Lung (tissue), 12 donors: ENCODE data around the gene GRIK1. TPM values are rescaled to one million over a fixed set of nuclear protein-coding genes. Genes with fewer than 3 reads are reported as not detected.

Experiments used
- ATAC-seq: fragments of 200-7000 bp; cut with Tn5 transposase; one replicate; pipeline ENCODE4 v1.9.1; 2020; ENCODE audit warnings: moderate number of reproducible peaks; ENCODE audit not compliant: insufficient read depth, low FRiP score
- DNase-seq, 3 donors: peaks; one replicate each; pipeline ENCODE4 v3.0.0-alpha.2; 2013 to 2017
- H3K27ac ChIP-seq, 2 donors: one replicate each; pipeline ENCODE4 v1.5.1; 2013; ENCODE audit warnings: mild to moderate bottlenecking in 2 of 2, moderate library complexity in 2 of 2, control low read depth in 1 of 2, inconsistent platforms in 1 of 2, low read depth in 1 of 2, low read length in 1 of 2
- H3K27me3 ChIP-seq, 3 donors: one replicate each; pipeline ENCODE4 v1.5.1; 2013; ENCODE audit warnings: low read length in 2 of 3; ENCODE audit not compliant: control insufficient read depth in 3 of 3, insufficient read depth in 3 of 3
- H3K36me3 ChIP-seq, 4 donors: one replicate each; pipeline ENCODE4 v1.5.1; 2013; ENCODE audit warnings: low read length in 4 of 4, mild to moderate bottlenecking in 1 of 4, moderate library complexity in 1 of 4; ENCODE audit not compliant: control insufficient read depth in 4 of 4, insufficient read depth in 4 of 4
- H3K4me1 ChIP-seq, 5 donors: one replicate each; pipeline ENCODE4 v1.5.1; 2013; ENCODE audit warnings: low read length in 5 of 5, mild to moderate bottlenecking in 2 of 5, moderate library complexity in 1 of 5; ENCODE audit not compliant: control insufficient read depth in 5 of 5, insufficient read depth in 5 of 5
- H3K4me3 ChIP-seq: one replicate; pipeline ENCODE4 v1.5.1; 2013; ENCODE audit warnings: mild to moderate bottlenecking, control low read depth, moderate library complexity
- H3K9ac ChIP-seq, 2 donors: one replicate each; pipeline ENCODE4 v1.5.1; 2013; ENCODE audit warnings: low read length in 2 of 2, control low read depth in 1 of 2; ENCODE audit not compliant: insufficient read depth in 1 of 2
- H3K9me3 ChIP-seq, 4 donors: one replicate each; pipeline ENCODE4 v1.5.1; 2013; ENCODE audit warnings: low read length in 3 of 4, mild to moderate bottlenecking in 1 of 4, moderate library complexity in 1 of 4; ENCODE audit not compliant: control insufficient read depth in 4 of 4, insufficient read depth in 3 of 4
- whole genome bisulfite sequencing, 2 donors: extraction: QIAGEN DNeasy Blood & Tissue Kit; methylation state at CpG; one replicate each; pipeline ENCODE4 v1.1.7; 2013; 5-methylcytosine and 5-hydroxymethylcytosine counted together
- polyA plus RNA-seq, 2 donors: library from polyadenylated mRNA; stranded (reverse); fragments of 200-250 nt; gene quantifications; one replicate each; pipeline ENCODE4 v1.2.1, GENCODE V29; 2013
- total RNA-seq, 2 donors: library from RNA; depleted of rRNA in 1 of 2; stranded (reverse); fragments of >200 nt in 1 of 2; gene quantifications; one replicate each; pipeline ENCODE4 v1.2.1, GENCODE V29; 2014 to 2021
- TF ChIP-seq, protein P1 (sequence below): IDR thresholded peaks from 2 replicates; pipeline ENCODE4 v1.5.1; 2012; ENCODE audit warnings: mild to moderate bottlenecking; ENCODE audit errors: control extremely low read depth, extremely low read depth
- donor health status: control.
- donor health status: control.
- donor health status: Bipolar disorder and iron deficiency.
- donor health status: healthy.
- donor health status: DM: yes; HTN: yes; CAD: no.

GRIK1 gene
- total and polyA plus RNA-seq, 4 donors = 0.26 TPM; not detected in 3

- peak in 2 of 3 donors; percentile 14 to 17 for DNase-seq
- H3K4me1 ChIP-seq = peaks cover 0 to 10% (median 3%) of the 10 kb centered on the region in 5 donors
- H3K9me3 ChIP-seq = peaks cover 0 to 4% (median 0%) of the 10 kb centered on the region in 4 donors
- H3K36me3 ChIP-seq = no peaks in the 10 kb centered on the region
- no peak overlapping the region for H3K27ac ChIP-seq
- peaks cover 0 to 53% (median 36%) of the 10 kb centered on the region in 3 donors for H3K27me3 ChIP-seq
- WGBS, 2 donors = 1 to 3% methylated on average over 62 of the region's 62 CpGs
- TF ChIP-seq, protein P1, sequence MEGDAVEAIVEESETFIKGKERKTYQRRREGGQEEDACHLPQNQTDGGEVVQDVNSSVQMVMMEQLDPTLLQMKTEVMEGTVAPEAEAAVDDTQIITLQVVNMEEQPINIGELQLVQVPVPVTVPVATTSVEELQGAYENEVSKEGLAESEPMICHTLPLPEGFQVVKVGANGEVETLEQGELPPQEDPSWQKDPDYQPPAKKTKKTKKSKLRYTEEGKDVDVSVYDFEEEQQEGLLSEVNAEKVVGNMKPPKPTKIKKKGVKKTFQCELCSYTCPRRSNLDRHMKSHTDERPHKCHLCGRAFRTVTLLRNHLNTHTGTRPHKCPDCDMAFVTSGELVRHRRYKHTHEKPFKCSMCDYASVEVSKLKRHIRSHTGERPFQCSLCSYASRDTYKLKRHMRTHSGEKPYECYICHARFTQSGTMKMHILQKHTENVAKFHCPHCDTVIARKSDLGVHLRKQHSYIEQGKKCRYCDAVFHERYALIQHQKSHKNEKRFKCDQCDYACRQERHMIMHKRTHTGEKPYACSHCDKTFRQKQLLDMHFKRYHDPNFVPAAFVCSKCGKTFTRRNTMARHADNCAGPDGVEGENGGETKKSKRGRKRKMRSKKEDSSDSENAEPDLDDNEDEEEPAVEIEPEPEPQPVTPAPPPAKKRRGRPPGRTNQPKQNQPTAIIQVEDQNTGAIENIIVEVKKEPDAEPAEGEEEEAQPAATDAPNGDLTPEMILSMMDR = no peak
- no peak for ATAC-seq
- H3K4me3 ChIP-seq = no peak overlapping the region
- no peak overlapping the region for H3K9ac ChIP-seq
These were observed 482 bp downstream of the GRIK1 start for GRCh38 chr21:29939104-29939923.

- Histone ChIP-seq H3K36me3 (no peaks in the 10 kb centered on the region), H3K4me3 (no peak overlapping the region), H3K27me3 (peaks cover 0 to 53% (median 36%) of the 10 kb centered on the region in 3 donors), H3K4me1 (peaks cover 0 to 10% (median 3%) of the 10 kb centered on the region in 5 donors), H3K27ac (no peak overlapping the region), H3K9ac (no peak overlapping the region), H3K9me3 (peaks cover 0 to 4% (median 0%) of the 10 kb centered on the region in 4 donors)
- TF ChIP-seq, protein P1 = no peak
- ATAC-seq = no peak
- no peak for DNase-seq
- 16 to 17% methylated on average over 11 of the region's 11 CpGs for whole genome bisulfite sequencing, 2 donors
These were observed 1.1 kb downstream of the GRIK1 start for GRCh38 chr21:29938776-29939103.

DNA sequence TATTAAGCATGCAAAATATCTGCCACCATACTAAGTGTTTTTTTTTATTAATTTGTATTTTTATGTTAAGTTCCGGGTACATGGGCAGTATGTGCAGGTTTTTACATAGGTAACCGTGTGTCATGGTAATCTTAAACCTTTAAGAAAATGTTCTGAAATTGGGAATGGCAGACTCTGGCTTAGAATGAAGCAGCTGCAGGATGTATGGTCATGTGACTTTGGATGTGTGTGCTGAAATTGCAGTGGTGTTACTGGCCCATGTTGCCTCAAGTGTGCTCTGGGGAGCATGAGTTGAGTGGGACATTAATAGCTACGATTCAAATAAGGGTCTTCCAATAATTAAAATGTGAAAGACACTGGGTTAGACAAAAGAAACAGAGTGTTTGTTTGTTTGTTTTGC, 6.7 kb downstream of the GRIK1 start:
- TF ChIP-seq, protein P1 = no peak
- Histone ChIP-seq H3K9ac (no peak overlapping the region), H3K27me3 (peaks cover 0 to 16% (median 9%) of the 10 kb centered on the region in 3 donors), H3K4me1 (no peaks in the 10 kb centered on the region), H3K36me3 (no peaks in the 10 kb centered on the region), H3K27ac (no peak overlapping the region), H3K9me3 (no peaks in the 10 kb centered on the region), H3K4me3 (no peak overlapping the region)
- ATAC-seq (no peak), DNase-seq (no peak)
- 74 to 78% methylated on average over 3 of the region's 3 CpGs for WGBS, 2 donors
